ENCODE data around the gene RHOT2. TPM values are rescaled to one million over a fixed set of nuclear protein-coding genes. Genes with fewer than 3 reads are reported as not detected.

RHOT2 gene
- polyA plus RNA-seq, 1 donor = 105 TPM

DNA sequence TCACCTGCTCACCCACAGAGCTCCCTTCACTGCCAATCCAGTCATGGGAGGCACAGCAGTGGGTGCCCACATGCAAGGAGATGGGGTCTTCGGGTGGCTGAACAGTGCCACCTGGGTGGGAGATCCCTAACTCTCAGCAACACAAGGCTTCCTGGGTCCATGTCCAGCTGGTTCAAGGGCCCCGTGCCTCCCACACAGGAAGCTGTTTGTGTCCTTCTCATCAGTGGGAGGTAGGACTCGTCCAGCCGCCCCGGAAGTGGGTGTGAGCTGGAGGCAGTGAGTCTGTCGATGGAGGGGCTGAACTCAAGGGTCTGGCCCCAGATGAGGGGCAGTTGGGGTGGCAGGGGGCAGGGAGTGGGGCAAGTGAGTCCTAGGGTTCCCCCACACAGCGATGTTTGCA, 36.1 kb downstream of the RHOT2 start:
- H3K27ac ChIP-seq (ENCODE audit: low read length) = no peak overlapping the region
- no CpG with 5 or more reads among the region's 7 CpGs for WGBS (ENCODE audit: insufficient coverage, low lambda C conversion rate)
- no peaks in the 10 kb centered on the region for H3K36me3 ChIP-seq (ENCODE audit: control insufficient read depth, insufficient read depth, low read length)
- H3K4me3 ChIP-seq (ENCODE audit: low read length) = no peak overlapping the region
- DNase-seq = no peak
- peaks cover 2% of the 10 kb centered on the region for H3K4me1 ChIP-seq (ENCODE audit: control insufficient read depth, insufficient read depth, low read length)
- peaks cover 6% of the 10 kb centered on the region for H3K9me3 ChIP-seq (ENCODE audit: control insufficient read depth, low read depth, low read length)
- H3K27me3 ChIP-seq (ENCODE audit: control insufficient read depth, insufficient read depth, low read length) = peaks cover 90% of the 10 kb centered on the region

DNA sequence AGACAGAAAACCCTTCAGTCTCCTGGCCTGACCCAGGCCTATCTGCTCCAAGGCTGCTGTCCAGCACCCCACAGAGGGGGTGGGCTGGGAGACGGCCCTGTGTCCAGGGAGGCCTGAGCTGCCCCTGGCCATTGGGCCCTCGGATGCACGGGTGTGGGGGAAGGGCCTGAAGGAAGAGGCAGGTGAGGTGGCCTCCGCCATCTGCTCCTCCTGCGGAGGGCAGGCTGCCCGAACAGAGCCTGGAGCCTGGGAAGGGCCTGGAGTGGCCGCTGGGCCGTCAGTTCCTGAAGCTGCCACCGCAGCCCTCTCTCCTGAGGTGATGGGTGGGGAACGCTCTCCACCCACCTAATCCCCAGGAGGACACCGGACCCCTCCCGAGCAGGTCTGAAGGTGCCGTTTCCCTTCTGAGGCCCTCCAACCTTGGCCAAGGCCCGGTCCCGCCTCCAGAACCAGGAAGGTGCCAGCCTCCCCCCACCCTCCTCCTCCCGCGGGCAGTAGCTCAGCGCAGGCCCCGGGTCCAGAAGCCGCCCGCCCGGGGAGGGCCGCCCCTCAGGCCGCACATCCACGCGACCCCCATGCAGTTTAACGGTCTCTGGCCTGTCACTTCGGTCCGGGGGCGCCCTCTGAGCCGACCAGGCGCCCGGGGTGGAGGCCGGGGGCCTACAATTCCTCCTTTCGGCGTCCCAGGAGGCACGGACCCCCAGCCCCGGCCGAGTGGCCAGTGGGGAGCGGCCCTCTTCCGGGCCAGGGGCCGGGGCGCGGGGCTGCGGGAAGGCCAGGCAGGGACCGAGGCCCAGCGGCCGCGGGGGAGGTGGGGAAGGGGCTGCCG, 36.8 kb downstream of the RHOT2 start:
- H3K36me3 ChIP-seq (ENCODE audit: control insufficient read depth, insufficient read depth, low read length) = no peaks in the 10 kb centered on the region
- H3K4me3 ChIP-seq (ENCODE audit: low read length) = peak overlapping the region; percentile 4
- peaks cover 2% of the 10 kb centered on the region for H3K4me1 ChIP-seq (ENCODE audit: control insufficient read depth, insufficient read depth, low read length)
- H3K27ac ChIP-seq (ENCODE audit: low read length) = no peak overlapping the region
- H3K9me3 ChIP-seq (ENCODE audit: control insufficient read depth, low read depth, low read length) = peaks cover 6% of the 10 kb centered on the region
- peaks cover 91% of the 10 kb centered on the region for H3K27me3 ChIP-seq (ENCODE audit: control insufficient read depth, insufficient read depth, low read length)
- no peak for DNase-seq
- WGBS (ENCODE audit: insufficient coverage, low lambda C conversion rate) = no CpG with 5 or more reads among the region's 50 CpGs

DNA sequence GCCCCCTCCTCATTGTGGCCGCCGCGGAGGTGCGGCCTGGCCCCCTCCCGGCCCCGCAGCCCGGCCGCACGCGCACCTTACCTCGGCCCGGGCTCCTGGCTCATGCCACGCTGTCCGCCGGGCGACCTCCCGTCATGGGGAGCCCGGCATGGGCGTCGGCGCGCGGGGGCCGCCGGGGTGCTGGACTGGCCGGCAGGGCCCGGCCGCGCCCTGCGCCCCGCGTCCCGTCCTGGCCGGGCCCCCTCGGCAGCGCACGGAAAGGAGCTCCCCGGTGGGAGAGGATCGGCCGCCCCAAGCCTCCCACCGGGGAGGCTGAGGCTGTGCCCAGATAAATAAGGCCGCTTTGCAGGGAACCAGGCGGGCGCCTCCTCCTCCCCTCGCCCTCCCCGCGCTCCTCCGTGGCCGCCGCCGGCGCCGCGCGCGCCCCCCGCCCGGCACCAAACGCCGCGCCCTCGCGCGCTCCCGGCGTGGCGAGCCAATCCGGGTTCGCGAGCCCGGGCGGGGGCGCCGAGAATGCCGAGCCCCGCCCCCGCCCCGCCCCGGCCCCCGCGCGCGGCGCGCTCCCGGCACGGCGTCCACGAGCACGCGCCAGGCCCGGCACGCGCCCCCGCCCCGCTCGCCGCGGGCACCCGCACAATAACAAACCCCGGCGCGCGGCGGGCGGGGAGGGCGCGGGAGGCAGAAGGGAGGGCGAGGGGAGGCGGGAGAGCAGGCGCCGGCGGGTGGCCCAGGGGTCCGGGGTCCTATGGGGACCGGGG, 37.7 kb downstream of the RHOT2 start, which contains the start of gene FBXL16:
Gene FBXL16 (minus strand): TSS at position 371 of the 758 bp plus-strand sequence. CDS start 8,396 bp downstream, outside the sequence.
- H3K27me3 ChIP-seq (ENCODE audit: control insufficient read depth, insufficient read depth, low read length) = peaks cover 91% of the 10 kb centered on the region

DNA sequence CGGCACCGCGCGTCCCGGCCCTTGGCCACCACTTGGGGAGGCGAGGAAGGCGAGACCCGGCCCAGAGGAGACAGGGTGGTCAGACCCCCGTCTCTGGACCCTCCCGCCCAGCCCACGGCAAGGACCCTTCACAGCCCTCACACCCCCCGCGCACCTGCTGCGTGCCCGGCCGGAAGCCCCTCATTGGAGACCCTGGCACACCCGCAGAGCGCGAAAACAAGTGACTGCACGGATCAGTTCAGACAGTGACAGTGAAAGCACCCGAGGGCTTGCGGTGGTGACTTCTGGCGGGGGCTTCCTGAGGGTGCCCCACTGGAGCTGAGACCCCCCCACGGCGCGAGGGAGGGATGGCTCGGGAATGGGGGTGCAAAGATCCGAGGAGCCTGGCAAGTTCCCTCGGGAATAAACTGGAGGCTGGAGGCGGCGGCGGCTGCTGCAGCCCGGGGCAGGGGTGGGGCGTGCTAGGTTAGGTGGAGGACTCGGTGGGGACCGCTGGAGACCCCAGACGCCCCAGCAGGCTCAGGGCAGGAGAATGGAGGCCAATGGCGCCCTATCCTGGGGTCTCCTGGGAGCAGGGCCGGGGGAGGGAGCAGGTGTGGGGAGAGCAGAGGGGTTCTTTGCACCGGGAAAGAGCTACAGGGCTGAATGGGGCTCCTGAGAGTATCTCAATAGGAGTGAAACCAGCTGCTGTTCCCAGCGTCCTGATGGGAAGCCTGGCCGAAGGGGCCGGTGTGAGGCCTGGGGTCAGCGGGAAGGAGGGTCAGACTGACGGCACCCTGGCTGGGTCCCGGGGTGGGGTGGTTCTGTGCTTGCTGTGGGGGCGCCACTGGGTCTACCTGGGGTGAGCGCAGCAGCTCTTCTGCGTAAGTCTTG, 38.5 kb downstream of the RHOT2 start:
- no CpG with 5 or more reads among the region's 49 CpGs for WGBS (ENCODE audit: insufficient coverage, low lambda C conversion rate)
- Histone ChIP-seq H3K4me1 (ENCODE audit: control insufficient read depth, insufficient read depth, low read length) (peaks cover 3% of the 10 kb centered on the region), H3K27me3 (ENCODE audit: control insufficient read depth, insufficient read depth, low read length) (peaks cover 92% of the 10 kb centered on the region), H3K27ac (ENCODE audit: low read length) (no peak overlapping the region), H3K9me3 (ENCODE audit: control insufficient read depth, low read depth, low read length) (peaks cover 3% of the 10 kb centered on the region), H3K36me3 (ENCODE audit: control insufficient read depth, insufficient read depth, low read length) (no peaks in the 10 kb centered on the region), H3K4me3 (ENCODE audit: low read length) (no peak overlapping the region)
- no peak for DNase-seq

More for the DNA sequence above, 37.7 kb downstream of the RHOT2 start, which contains the start of gene FBXL16:
- H3K4me1 ChIP-seq (ENCODE audit: control insufficient read depth, insufficient read depth, low read length) = peaks cover 4% of the 10 kb centered on the region
- DNase-seq = no peak
- peak within 1 kb of the TSS; percentile 4 for H3K4me3 ChIP-seq (ENCODE audit: low read length)
- no peaks in the 10 kb centered on the region for H3K36me3 ChIP-seq (ENCODE audit: control insufficient read depth, insufficient read depth, low read length)
- peaks cover 7% of the 10 kb centered on the region for H3K9me3 ChIP-seq (ENCODE audit: control insufficient read depth, low read depth, low read length)
- H3K27ac ChIP-seq (ENCODE audit: low read length) = no peak within 1 kb of the TSS
- no CpG with 5 or more reads among the region's 115 CpGs for WGBS (ENCODE audit: insufficient coverage, low lambda C conversion rate)

DNA sequence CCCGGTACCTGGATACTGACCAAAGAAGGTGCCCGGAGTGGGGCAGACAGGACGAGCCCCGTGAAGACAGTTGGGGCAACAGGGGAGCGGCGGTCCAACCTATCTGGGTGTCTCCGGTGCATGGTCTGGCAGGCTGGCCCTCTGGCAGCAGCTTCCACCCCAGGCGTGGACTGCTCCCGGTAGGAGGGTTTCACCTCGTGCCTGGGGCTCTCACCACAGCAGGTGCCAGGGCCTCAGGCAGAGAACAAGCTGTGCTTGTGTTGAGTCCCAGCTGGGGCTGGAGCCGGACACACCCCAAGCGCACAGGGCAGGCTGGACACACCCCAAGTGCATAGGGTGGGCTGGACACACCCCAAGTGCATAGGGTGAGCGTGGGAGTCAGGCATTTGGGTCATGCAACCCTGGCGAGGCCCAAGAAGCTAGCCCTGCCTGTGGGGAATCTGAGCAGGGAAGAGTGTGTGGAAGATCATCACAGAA, 39.2 kb downstream of the RHOT2 start:
- peaks cover 3% of the 10 kb centered on the region for H3K9me3 ChIP-seq (ENCODE audit: control insufficient read depth, low read depth, low read length)
- no CpG with 5 or more reads among the region's 14 CpGs for WGBS (ENCODE audit: insufficient coverage, low lambda C conversion rate)
- H3K4me3 ChIP-seq (ENCODE audit: low read length) = no peak overlapping the region
- DNase-seq = no peak
- H3K4me1 ChIP-seq (ENCODE audit: control insufficient read depth, insufficient read depth, low read length) = peaks cover 3% of the 10 kb centered on the region
- no peak overlapping the region for H3K27ac ChIP-seq (ENCODE audit: low read length)
- peaks cover 90% of the 10 kb centered on the region for H3K27me3 ChIP-seq (ENCODE audit: control insufficient read depth, insufficient read depth, low read length)
- no peaks in the 10 kb centered on the region for H3K36me3 ChIP-seq (ENCODE audit: control insufficient read depth, insufficient read depth, low read length)

DNA sequence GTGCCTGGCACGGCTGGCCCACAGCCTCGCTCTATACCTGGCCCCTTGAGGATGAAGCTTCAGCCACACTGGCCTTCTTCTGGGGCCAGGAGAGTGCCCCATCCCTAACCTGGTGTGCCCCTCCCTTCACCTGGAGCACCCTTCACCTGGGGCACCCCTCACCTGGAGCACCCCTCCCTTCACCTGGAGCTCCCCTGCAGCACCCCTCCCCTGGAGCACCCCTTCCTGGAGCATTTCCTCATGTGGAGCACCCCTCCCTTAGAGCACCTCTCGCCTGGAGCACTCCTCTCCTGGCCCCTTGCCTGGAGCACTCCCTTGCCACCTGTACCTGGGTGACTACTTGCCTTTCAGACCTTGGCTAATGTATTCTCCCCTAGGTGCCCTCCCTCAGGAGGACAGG, 40.1 kb downstream of the RHOT2 start:
- H3K4me3 ChIP-seq (ENCODE audit: low read length) = no peak overlapping the region
- peaks cover 3% of the 10 kb centered on the region for H3K9me3 ChIP-seq (ENCODE audit: control insufficient read depth, low read depth, low read length)
- no peak overlapping the region for H3K27ac ChIP-seq (ENCODE audit: low read length)
- H3K36me3 ChIP-seq (ENCODE audit: control insufficient read depth, insufficient read depth, low read length) = no peaks in the 10 kb centered on the region
- no peak for DNase-seq
- no CpG with 5 or more reads among the region's 3 CpGs for WGBS (ENCODE audit: insufficient coverage, low lambda C conversion rate)
- peaks cover 82% of the 10 kb centered on the region for H3K27me3 ChIP-seq (ENCODE audit: control insufficient read depth, insufficient read depth, low read length)
- H3K4me1 ChIP-seq (ENCODE audit: control insufficient read depth, insufficient read depth, low read length) = peaks cover 3% of the 10 kb centered on the region

DNA sequence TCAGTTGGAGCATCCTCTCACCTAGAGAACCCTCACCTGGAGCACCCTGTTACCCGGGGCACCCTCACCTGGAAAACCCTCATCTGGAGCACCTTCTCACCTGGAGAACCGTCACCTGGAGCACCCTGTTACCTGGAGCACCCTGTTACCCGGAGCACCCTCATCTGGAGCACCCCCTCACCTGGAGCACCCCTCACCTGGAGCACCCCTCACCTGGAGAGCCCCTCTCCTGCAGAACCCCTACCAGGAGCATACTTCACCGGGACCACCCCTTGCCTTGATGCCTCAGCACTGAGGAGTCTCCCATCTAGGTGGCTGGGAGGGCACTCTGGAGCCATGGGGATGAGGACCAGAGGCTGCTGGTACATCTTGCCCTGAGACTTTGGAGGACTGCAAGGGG, 41.0 kb downstream of the RHOT2 start:
- no peak for DNase-seq
- Histone ChIP-seq H3K9me3 (ENCODE audit: control insufficient read depth, low read depth, low read length) (peaks cover 3% of the 10 kb centered on the region), H3K27me3 (ENCODE audit: control insufficient read depth, insufficient read depth, low read length) (peaks cover 77% of the 10 kb centered on the region), H3K4me1 (ENCODE audit: control insufficient read depth, insufficient read depth, low read length) (peaks cover 3% of the 10 kb centered on the region), H3K27ac (ENCODE audit: low read length) (no peak overlapping the region), H3K4me3 (ENCODE audit: low read length) (no peak overlapping the region), H3K36me3 (ENCODE audit: control insufficient read depth, insufficient read depth, low read length) (no peaks in the 10 kb centered on the region)
- no CpG with 5 or more reads among the region's 4 CpGs for WGBS (ENCODE audit: insufficient coverage, low lambda C conversion rate)

DNA sequence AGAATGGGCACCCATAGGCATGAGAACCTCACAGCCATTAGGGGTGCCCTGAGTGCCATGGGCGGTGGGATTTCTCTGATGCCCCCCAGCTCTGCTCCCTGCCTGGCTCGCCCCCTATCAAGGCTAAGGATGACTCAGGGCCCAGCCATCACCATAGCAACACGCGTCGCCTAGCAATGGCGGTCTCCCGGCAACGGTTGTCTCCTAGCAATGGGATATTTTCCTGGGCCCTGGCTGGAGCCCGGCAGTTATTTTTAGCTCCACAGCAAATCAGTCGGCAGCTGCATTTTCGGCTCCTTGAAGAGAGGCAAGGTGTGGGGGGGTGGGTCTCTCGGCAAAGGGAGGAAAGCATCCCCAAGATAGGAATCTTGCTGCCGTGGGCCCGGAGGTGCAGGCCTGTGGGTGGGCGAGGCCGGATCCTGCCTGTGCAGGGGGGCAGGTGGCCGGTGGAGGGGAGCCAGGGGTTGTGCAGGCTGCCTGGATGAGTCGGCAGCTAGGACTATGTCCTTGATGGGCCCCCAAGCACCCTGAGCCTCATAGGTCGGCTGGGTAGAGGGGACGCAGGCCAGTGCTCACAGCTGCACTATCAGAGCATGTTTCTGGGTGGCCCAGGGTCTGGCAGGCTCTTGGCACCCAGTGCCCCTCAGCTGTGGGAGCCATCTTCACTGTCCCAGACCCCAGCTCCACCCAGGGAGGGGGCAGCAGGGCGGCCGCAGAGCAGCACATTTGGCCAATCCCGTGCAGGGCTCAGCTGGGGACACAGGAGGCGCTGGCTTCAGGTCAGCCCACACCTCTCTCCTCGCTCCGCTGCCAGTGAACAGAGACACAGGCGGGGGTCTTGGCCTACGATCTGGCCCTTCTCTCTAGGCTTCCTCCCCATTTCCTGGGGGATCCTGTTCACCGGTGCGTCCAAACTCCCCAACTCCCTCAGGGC, 41.9 kb downstream of the RHOT2 start:
- peaks cover 76% of the 10 kb centered on the region for H3K27me3 ChIP-seq (ENCODE audit: control insufficient read depth, insufficient read depth, low read length)
- WGBS (ENCODE audit: insufficient coverage, low lambda C conversion rate) = no CpG with 5 or more reads among the region's 30 CpGs

DNA sequence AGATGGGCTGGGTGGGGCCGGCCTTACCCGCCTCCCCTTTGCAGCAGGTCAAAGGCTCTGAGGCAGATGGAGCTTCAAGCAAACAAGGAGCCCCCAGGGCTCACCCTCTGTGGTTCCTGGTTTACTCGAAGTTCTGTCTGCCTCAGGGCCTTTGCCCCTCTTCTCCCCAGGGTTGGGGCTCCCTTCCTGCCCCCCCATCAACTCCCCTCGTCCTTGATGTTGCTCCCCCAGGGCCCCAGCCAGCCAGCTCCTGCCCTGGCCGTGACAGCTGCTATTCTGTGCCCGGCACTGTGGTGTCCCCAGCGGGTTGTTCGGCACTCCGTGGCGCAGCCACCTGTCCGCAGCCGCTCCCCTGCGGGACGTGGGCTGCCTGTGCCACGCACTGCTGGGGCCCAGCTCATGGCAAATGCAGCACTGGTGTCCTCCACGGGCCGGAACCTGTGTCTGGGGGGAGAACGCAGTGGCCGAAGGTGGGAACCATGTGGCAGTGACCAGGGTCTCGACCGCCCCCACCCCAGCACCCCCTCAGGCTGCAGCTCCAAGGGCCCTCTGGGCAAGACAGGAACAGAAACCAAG, 42.7 kb downstream of the RHOT2 start:
- Histone ChIP-seq H3K27me3 (ENCODE audit: control insufficient read depth, insufficient read depth, low read length) (peaks cover 73% of the 10 kb centered on the region), H3K9me3 (ENCODE audit: control insufficient read depth, low read depth, low read length) (peaks cover 3% of the 10 kb centered on the region), H3K36me3 (ENCODE audit: control insufficient read depth, insufficient read depth, low read length) (no peaks in the 10 kb centered on the region), H3K27ac (ENCODE audit: low read length) (peak overlapping the region; percentile 45), H3K4me3 (ENCODE audit: low read length) (no peak overlapping the region), H3K4me1 (ENCODE audit: control insufficient read depth, insufficient read depth, low read length) (peaks cover 3% of the 10 kb centered on the region)
- no CpG with 5 or more reads among the region's 21 CpGs for WGBS (ENCODE audit: insufficient coverage, low lambda C conversion rate)
- no peak for DNase-seq

More for the DNA sequence above, 41.9 kb downstream of the RHOT2 start:
- no peaks in the 10 kb centered on the region for H3K36me3 ChIP-seq (ENCODE audit: control insufficient read depth, insufficient read depth, low read length)
- peaks cover 3% of the 10 kb centered on the region for H3K4me1 ChIP-seq (ENCODE audit: control insufficient read depth, insufficient read depth, low read length)
- H3K27ac ChIP-seq (ENCODE audit: low read length) = peak overlapping the region; percentile 45
- peak overlapping the region; percentile 6 for H3K4me3 ChIP-seq (ENCODE audit: low read length)
- peaks cover 3% of the 10 kb centered on the region for H3K9me3 ChIP-seq (ENCODE audit: control insufficient read depth, low read depth, low read length)
- peak in 1 of 2 donors; percentile 48 for DNase-seq
